HepG2 (cell line): ENCODE measurements around the gene SLC36A3. TPM values are rescaled to one million over a fixed set of nuclear protein-coding genes. Genes with fewer than 3 reads are reported as not detected.

ENCODE experiments used
- ATAC-seq: fragments of 200-7000 bp; cut with Tn5 transposase; 3 replicates; pipeline ENCODE4 v1.9.1; 2020; ENCODE audit warnings: mild to moderate bottlenecking, moderate library complexity
- BruUV-seq: library from RNA; stranded (reverse); fragments of 400-500 nt; replicated peaks from 2 replicates; lab custom pipeline; 2021; lab: Mats Ljungman, UMichigan
- CTCF ChIA-PET: fragments of 300-600 bp; formaldehyde crosslinking; extraction: SDS; loops from one replicate; lab custom pipeline; 2021; ENCODE audit warnings: low total read pairs, inconsistent platforms, low intra/inter-chr PET ratio; lab: Yijun Ruan, JAX
- POLR2A ChIA-PET: fragments of 350-600 bp; sonication (Branson Sonifier 250); formaldehyde crosslinking; loops from one replicate; lab custom pipeline; 2020; ENCODE audit warnings: antibody characterized with exemption, inconsistent platforms; lab: Yijun Ruan, JAX
- DNase-seq: peaks from one replicate; pipeline ENCODE4 v3.0.0-alpha.2; 2015; ENCODE audit warnings: low spot score
- FAIRE-seq: peaks from 3 replicates; lab custom pipeline; 2011; peaks lifted over from hg19 to GRCh38; lab: Jason Lieb, UNC
- H2AFZ ChIP-seq: one replicate; pipeline ENCODE4 v1.6.1; 2011; ENCODE audit warnings: low read length, inconsistent platforms
- H3K27ac ChIP-seq: fragments of 300-600 bp; 3 replicates; pipeline ENCODE4 v1.8.0; 2011; ENCODE audit warnings: mixed run types, mild to moderate bottlenecking, mixed read lengths, low read length, inconsistent platforms; ENCODE audit not compliant: insufficient read depth; ENCODE audit errors: extremely low read length
- H3K27me3 ChIP-seq, 2 experiments: fragments of 200-600 bp in 1 of 2; 2 replicates in 1 of 2; 3 replicates in 1 of 2; pipeline versions ENCODE4 v1.6.0 to v1.8.0; 2011; ENCODE audit warnings: low read length in 2 of 2, mild to moderate bottlenecking in 2 of 2, moderate library complexity in 2 of 2, inconsistent platforms in 1 of 2; ENCODE audit not compliant: insufficient read depth in 2 of 2, control insufficient read depth in 1 of 2
- H3K36me3 ChIP-seq, 2 experiments: fragments of 200-600 bp in 1 of 2; replicated peaks in 1 of 2; 2 replicates in 1 of 2; 3 replicates in 1 of 2; pipeline versions ENCODE4 v1.5.1 to v1.8.0; 2011; ENCODE audit warnings: low read length in 2 of 2, inconsistent platforms in 1 of 2; ENCODE audit not compliant: insufficient read depth in 2 of 2, control insufficient read depth in 1 of 2
- H3K4me1 ChIP-seq: 2 replicates; pipeline ENCODE4 v1.5.1; 2012; ENCODE audit warnings: low read length, inconsistent platforms; ENCODE audit not compliant: insufficient read depth
- H3K4me2 ChIP-seq: 2 replicates; pipeline ENCODE4 v1.6.0; 2011; ENCODE audit warnings: low read depth, low read length, inconsistent platforms
- H3K4me3 ChIP-seq, 3 experiments: fragments of 200-600 bp in 1 of 3; sonication (generic), shearing (Covaris generic) in 1 of 3; replicated peaks in 1 of 3; 2 replicates each; pipeline ENCODE4 v1.5.1; 2011 to 2016; ENCODE audit warnings: low read length in 3 of 3, inconsistent platforms in 2 of 3, low read depth in 2 of 3, mild to moderate bottlenecking in 2 of 3, control low read depth in 1 of 3, mixed read lengths in 1 of 3; ENCODE audit not compliant: insufficient read depth in 1 of 3
- H3K79me2 ChIP-seq: one replicate; pipeline ENCODE4 v1.6.1; 2011; ENCODE audit warnings: low read length, inconsistent platforms; ENCODE audit not compliant: insufficient read depth
- H3K9ac ChIP-seq: 2 replicates; pipeline ENCODE4 v1.6.0; 2011; ENCODE audit warnings: mild to moderate bottlenecking, low read depth, low read length, inconsistent platforms; ENCODE audit not compliant: insufficient read depth
- H3K9me3 ChIP-seq: 2 replicates; pipeline ENCODE4 v1.5.1; 2012; ENCODE audit warnings: mild to moderate bottlenecking, low read length
- H4K20me1 ChIP-seq: 2 replicates; pipeline ENCODE4 v1.6.0; 2011; ENCODE audit warnings: inconsistent platforms, mild to moderate bottlenecking, low read length, moderate library complexity; ENCODE audit not compliant: insufficient read depth
- CSRNP1 ChIP-seq: sonication (generic); formaldehyde crosslinking; IDR thresholded peaks from 2 replicates; pipeline ENCODE4 v1.8.1; 2023; ENCODE audit warnings: mild to moderate bottlenecking, missing genetic modification reagents
- DBP ChIP-seq: sonication (generic); formaldehyde crosslinking; IDR thresholded peaks from 2 replicates; pipeline ENCODE4 v1.4.0; 2020; ENCODE audit warnings: missing genetic modification reagents; ENCODE audit errors: not compliant biosample characterization
- JDP2 ChIP-seq: sonication (generic); formaldehyde crosslinking; IDR thresholded peaks from 2 replicates; pipeline ENCODE4 v1.8.1; 2022; ENCODE audit warnings: missing genetic modification reagents, borderline replicate concordance
- SMARCC2 ChIP-seq: fragments of 450-650 bp; IDR thresholded peaks from 2 replicates; pipeline ENCODE4 v1.6.1; 2017; ENCODE audit warnings: antibody characterized with exemption, mild to moderate bottlenecking
- SP1 ChIP-seq, 2 experiments: fragments of 450-650 bp in 1 of 2; sonication (generic) in 1 of 2; formaldehyde crosslinking in 1 of 2; IDR thresholded peaks; 2 replicates each; pipeline versions ENCODE4 v1.4.0 to v1.6.1; 2016 to 2020; ENCODE audit warnings: missing genetic modification reagents in 1 of 2
- TEAD3 ChIP-seq: optimal IDR thresholded peaks from 2 replicates; pipeline ENCODE3; 2016; ENCODE audit warnings: borderline replicate concordance
- TMF1 ChIP-seq: sonication (generic); formaldehyde crosslinking; IDR thresholded peaks from 2 replicates; pipeline ENCODE4 v1.8.1; 2022; ENCODE audit warnings: low read depth, missing genetic modification reagents
- ZBTB1 ChIP-seq: sonication (generic); formaldehyde crosslinking; IDR thresholded peaks from 2 replicates; pipeline ENCODE4 v1.4.0; 2020; ENCODE audit warnings: missing genetic modification reagents, borderline replicate concordance
- ZNF160 ChIP-seq: sonication (generic); formaldehyde crosslinking; IDR thresholded peaks from 2 replicates; pipeline ENCODE4 v1.8.0; 2022; ENCODE audit warnings: mild to moderate bottlenecking, inconsistent platforms, missing genetic modification reagents
- ZNF572 ChIP-seq: sonication (generic); formaldehyde crosslinking; IDR thresholded peaks from 2 replicates; pipeline ENCODE4 v1.5.1; 2020; ENCODE audit warnings: mild to moderate bottlenecking, missing genetic modification reagents
- ZSCAN31 ChIP-seq: sonication (generic); formaldehyde crosslinking; IDR thresholded peaks from 2 replicates; pipeline ENCODE4 v1.5.0; 2020; ENCODE audit warnings: low read depth, mild to moderate bottlenecking, missing genetic modification reagents
- WGBS: methylation state at CpG from one replicate; pipeline ENCODE4 v1.1.6; 2017; ENCODE audit warnings: low lambda C conversion rate; 5-methylcytosine and 5-hydroxymethylcytosine counted together
- in situ Hi-C: cut with HindIII; loops from 2 replicates; pipeline ENCODE4 v1.10.0; 2017; ENCODE audit warnings: low pct_unique_long_range_greater_than_20kb; ENCODE audit not compliant: extremely low pct_ligation_motif_present
- intact Hi-C: fragments of 100-400 bp; cut with micrococcal nuclease; formaldehyde crosslinking; loops from one replicate; pipeline ENCODE4 v1.10.0; 2022; ENCODE audit not compliant: unreplicated experiment
- polyA plus RNA-seq, 8 experiments: library from polyadenylated mRNA; depleted of rRNA in 3 of 8; stranded (reverse) in 7 of 8; unstranded in 1 of 8; fragments of >200 nt; fragmentation: Illumina TruSeq in 4 of 8; extraction: Trizol in 4 of 8; gene quantifications; 2 replicates each; pipeline versions ENCODE4 v1.2.1 to v1.2.3, GENCODE V29; 2011 to 2016; ENCODE audit warnings: low read depth in 4 of 8, missing spikeins in 1 of 8, mixed read lengths in 1 of 8; ENCODE audit not compliant: insufficient read depth in 1 of 8
- total RNA-seq, 5 experiments: library from RNA; depleted of rRNA; stranded (reverse); fragments of >200 nt; fragmentation: Illumina TruSeq; extraction: Trizol; gene quantifications; 2 replicates each; pipeline ENCODE4 v1.2.3, GENCODE V29; 2016; ENCODE audit warnings: low read depth in 1 of 5

SLC36A3 gene
- total and polyA plus RNA-seq, 2 of the 13 experiments (the other 11 are each of a cell fraction or from before 2014, with no cell fraction given), result not detected

GRCh38 chr5:151237685-151238084, 65.9 kb downstream of the SLC36A3 start:
- intact Hi-C loops, result no loop called here
- Histone ChIP-seq H3K4me1 (peaks cover 58% of the 10 kb centered on the region), H3K79me2 (no peaks in the 10 kb centered on the region), H3K27ac (no peak overlapping the region), H3K4me2 (peak overlapping the region; percentile 79), H3K9ac (no peak overlapping the region), H3K27me3 (peaks cover 2 to 14% of the 10 kb centered on the region in 2 experiments; a peak in 1 of 5 replicates), H2AFZ (no peak overlapping the region), H4K20me1 (no peaks in the 10 kb centered on the region), H3K4me3 (0 out of 6 replicates have a peak overlapping the region, but pooled peaks of 1 of the 3 experiments have one; percentile 37), H3K9me3 (no peaks in the 10 kb centered on the region), H3K36me3 (no peaks in the 10 kb centered on the region)
- DNase-seq (no peak), ATAC-seq (no peak), FAIRE-seq (no peak)
- in situ Hi-C loops, result loop anchor here (10.0 kb wide), 1 partner anchor 113 kb away; no protein-coding TSS in a partner anchor
- ChIA-PET CTCF (no interaction called here), POLR2A (interaction anchor here (1.3 to 1.8 kb wide), 3 partner anchors 13 to 14 kb away, joined by 3 to 8 read pairs (median 6); partner anchors contain the start of gene CCDC69)
- 71% methylated on average over 7 of the region's 7 CpGs for WGBS
- TF ChIP-seq ZSCAN31 (CRISPR knock-in tag) (no peak), CSRNP1 (CRISPR knock-in tag) (no peak), JDP2 (CRISPR knock-in tag) (no peak), ZNF572 (CRISPR knock-in tag) (no peak), ZNF160 (CRISPR knock-in tag) (no peak), SMARCC2 (no peak), SP1 (IDR thresholded peaks at IDR 0.05) (no peak), SP1 (CRISPR knock-in tag; IDR thresholded peaks at IDR 0.05) (no peak), TEAD3 (CRISPR knock-in tag) (no peak), ZBTB1 (CRISPR knock-in tag) (no peak), TMF1 (no peak), DBP (CRISPR knock-in tag) (no peak)
- BruUV-seq, result no TSS peak
